Neural cell (in vitro differentiated cells): Measurements from ENCODE around the gene HIBADH. TPM values are rescaled to one million over a fixed set of nuclear protein-coding genes. Genes with fewer than 3 reads are reported as not detected.

Source experiments
- H2AFZ ChIP-seq: fragments of 200-600, 300-800 bp; sonication (generic), shearing (Covaris generic); 2 replicates; pipeline ENCODE4 v1.6.0; 2014; ENCODE audit warnings: low read depth, mild to moderate bottlenecking, antibody characterized with exemption, low read length, moderate library complexity
- H3F3A ChIP-seq: fragments of 200-600 bp; shearing (Covaris generic); 2 replicates; pipeline ENCODE4 v1.6.1; 2016; ENCODE audit warnings: mild to moderate bottlenecking, moderate library complexity, mixed read lengths, antibody characterized with exemption, low read length; ENCODE audit not compliant: insufficient read depth, poor library complexity, severe bottlenecking
- H3K27ac ChIP-seq: fragments of 200-600, 300-800 bp; sonication (generic), shearing (Covaris generic); 2 replicates; pipeline ENCODE4 v1.5.1; 2014; ENCODE audit warnings: mild to moderate bottlenecking, low read length, moderate library complexity
- H3K27me3 ChIP-seq: fragments of 300-800, 200-600 bp; sonication (generic), shearing (Covaris generic); 2 replicates; pipeline ENCODE4 v1.6.0; 2014; ENCODE audit warnings: mild to moderate bottlenecking, low read depth, low read length, moderate library complexity; ENCODE audit not compliant: insufficient read depth
- H3K36me3 ChIP-seq: fragments of 300-800, 200-600 bp; sonication (generic), shearing (Covaris generic); 2 replicates; pipeline ENCODE4 v1.5.1; 2014; ENCODE audit warnings: mild to moderate bottlenecking, antibody characterized with exemption, low read length, moderate library complexity; ENCODE audit not compliant: insufficient read depth
- H3K4me2 ChIP-seq: fragments of 300-800, 200-600 bp; sonication (generic), shearing (Covaris generic); 2 replicates; pipeline ENCODE4 v1.6.0; 2014; ENCODE audit warnings: mild to moderate bottlenecking, low read length
- H3K4me3 ChIP-seq: fragments of 300-800, 200-600 bp; sonication (generic), shearing (Covaris generic); 2 replicates; pipeline ENCODE4 v1.5.1; 2014; ENCODE audit warnings: mild to moderate bottlenecking, low read length, moderate library complexity
- H3K79me2 ChIP-seq: fragments of 200-600 bp; shearing (Covaris generic); replicated peaks from 2 replicates; pipeline ENCODE4 v1.6.0; 2014; ENCODE audit warnings: mild to moderate bottlenecking, low read length, moderate library complexity; ENCODE audit not compliant: insufficient read depth
- H3K9ac ChIP-seq: fragments of 300-800, 200-600 bp; sonication (generic), shearing (Covaris generic); 2 replicates; pipeline ENCODE4 v1.6.1; 2016; ENCODE audit warnings: mild to moderate bottlenecking, low read length, mixed read lengths
- H3K9me2 ChIP-seq: fragments of 200-600 bp; shearing (Covaris generic); 2 replicates; pipeline ENCODE4 v1.6.1; 2016; ENCODE audit warnings: mild to moderate bottlenecking, low read length, mixed read lengths; ENCODE audit not compliant: insufficient read depth
- H3K9me3 ChIP-seq: fragments of 200-600, 300-800 bp; sonication (generic), shearing (Covaris generic); 2 replicates; pipeline ENCODE4 v1.6.1; 2016; ENCODE audit warnings: mild to moderate bottlenecking, mixed run types, low read length, moderate library complexity, mixed read lengths
- H4K20me1 ChIP-seq: fragments of 200-600 bp; shearing (Covaris generic); 2 replicates; pipeline ENCODE4 v1.6.1; 2016; ENCODE audit warnings: mild to moderate bottlenecking, mixed run types; ENCODE audit not compliant: insufficient read depth
- MXI1 ChIP-seq: fragments of 450-650 bp; conservative IDR thresholded peaks from 2 replicates; pipeline ENCODE4 v1.6.1; 2014; ENCODE audit warnings: antibody characterized with exemption, mild to moderate bottlenecking; ENCODE audit not compliant: poor library complexity, severe bottlenecking
- POLR2AphosphoS5 ChIP-seq: IDR thresholded peaks from 2 replicates; pipeline ENCODE4 v1.6.1; 2012
- RAD21 ChIP-seq: fragments of 450-650 bp; conservative IDR thresholded peaks from 2 replicates; pipeline ENCODE4 v1.6.1; 2014; ENCODE audit warnings: antibody characterized with exemption, mild to moderate bottlenecking, moderate library complexity
- SMC3 ChIP-seq: fragments of 450-650 bp; conservative IDR thresholded peaks from 2 replicates; pipeline ENCODE4 v1.6.1; 2014; ENCODE audit warnings: antibody characterized with exemption, mild to moderate bottlenecking, moderate library complexity; ENCODE audit not compliant: poor library complexity
- TAF1 ChIP-seq: IDR thresholded peaks from 2 replicates; pipeline ENCODE4 v1.6.1; 2012; ENCODE audit warnings: low read depth
- polyA plus RNA-seq: library from polyadenylated mRNA; depleted of rRNA; stranded (reverse); fragments of >200 nt; gene quantifications from 2 replicates; pipeline ENCODE4 v1.2.3, GENCODE V29; 2014
- TF ChIP-seq, protein P1 (sequence below): fragments of 450-650 bp; IDR thresholded peaks from 2 replicates; pipeline ENCODE4 v1.5.1; 2014; ENCODE audit warnings: antibody characterized with exemption, mild to moderate bottlenecking, moderate library complexity; ENCODE audit not compliant: poor library complexity, severe bottlenecking
- TF ChIP-seq, protein P2 (sequence below): IDR thresholded peaks from 2 replicates; pipeline ENCODE4 v1.6.1; 2012; ENCODE audit warnings: borderline replicate concordance

HIBADH gene
- polyA plus RNA-seq, 1 donor from 2014 or later: 14.4 TPM

GRCh38 chr7:27709137-27710075 is 46.7 kb upstream of the HIBADH start:
- TF ChIP-seq, protein P1, sequence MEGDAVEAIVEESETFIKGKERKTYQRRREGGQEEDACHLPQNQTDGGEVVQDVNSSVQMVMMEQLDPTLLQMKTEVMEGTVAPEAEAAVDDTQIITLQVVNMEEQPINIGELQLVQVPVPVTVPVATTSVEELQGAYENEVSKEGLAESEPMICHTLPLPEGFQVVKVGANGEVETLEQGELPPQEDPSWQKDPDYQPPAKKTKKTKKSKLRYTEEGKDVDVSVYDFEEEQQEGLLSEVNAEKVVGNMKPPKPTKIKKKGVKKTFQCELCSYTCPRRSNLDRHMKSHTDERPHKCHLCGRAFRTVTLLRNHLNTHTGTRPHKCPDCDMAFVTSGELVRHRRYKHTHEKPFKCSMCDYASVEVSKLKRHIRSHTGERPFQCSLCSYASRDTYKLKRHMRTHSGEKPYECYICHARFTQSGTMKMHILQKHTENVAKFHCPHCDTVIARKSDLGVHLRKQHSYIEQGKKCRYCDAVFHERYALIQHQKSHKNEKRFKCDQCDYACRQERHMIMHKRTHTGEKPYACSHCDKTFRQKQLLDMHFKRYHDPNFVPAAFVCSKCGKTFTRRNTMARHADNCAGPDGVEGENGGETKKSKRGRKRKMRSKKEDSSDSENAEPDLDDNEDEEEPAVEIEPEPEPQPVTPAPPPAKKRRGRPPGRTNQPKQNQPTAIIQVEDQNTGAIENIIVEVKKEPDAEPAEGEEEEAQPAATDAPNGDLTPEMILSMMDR: no peak
- TF ChIP-seq MXI1 (no peak), SMC3 (no peak)
- H3K4me2 ChIP-seq: no peak overlapping the region

DNA sequence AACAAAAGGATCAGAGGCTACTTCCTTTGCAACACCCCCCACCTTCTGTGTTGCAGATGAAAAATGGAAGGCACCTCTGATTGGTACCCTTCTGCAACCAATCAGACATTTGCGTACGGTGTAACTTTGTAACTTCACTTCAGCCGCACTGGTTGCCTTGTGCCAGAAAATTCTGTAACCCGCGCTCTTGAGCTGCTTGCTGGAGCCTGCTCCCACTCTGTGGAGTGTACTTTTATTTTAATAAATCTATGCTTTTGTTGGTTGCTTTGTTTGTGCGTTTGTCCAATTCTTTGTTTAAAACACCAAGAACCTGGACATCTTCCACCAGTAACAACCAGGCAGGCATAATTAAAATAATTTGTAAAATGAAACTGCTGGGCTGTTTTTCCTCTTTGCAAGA is 45.8 kb upstream of the HIBADH start:
- Histone ChIP-seq H2AFZ (no peak overlapping the region), H3K27ac (no peak overlapping the region), H3K9me3 (no peaks in the 10 kb centered on the region)

More at GRCh38 chr7:27709137-27710075, 46.7 kb upstream of the HIBADH start:
- Histone ChIP-seq H3K27ac (no peak overlapping the region), H3K9me2 (no peaks in the 10 kb centered on the region), H4K20me1 (no peaks in the 10 kb centered on the region), H3F3A (no peaks in the 10 kb centered on the region), H2AFZ (no peak overlapping the region), H3K4me3 (no peak overlapping the region), H3K9ac (no peak overlapping the region), H3K27me3 (no peaks in the 10 kb centered on the region), H3K79me2 (no peaks in the 10 kb centered on the region), H3K9me3 (no peaks in the 10 kb centered on the region), H3K36me3 (no peaks in the 10 kb centered on the region)

More for the DNA sequence above, 45.8 kb upstream of the HIBADH start:
- Histone ChIP-seq H3K4me2 (no peak overlapping the region), H3K9me2 (no peaks in the 10 kb centered on the region), H3K4me3 (no peak overlapping the region), H3F3A (no peaks in the 10 kb centered on the region), H3K9ac (no peak overlapping the region), H3K36me3 (no peaks in the 10 kb centered on the region), H3K79me2 (no peaks in the 10 kb centered on the region), H4K20me1 (no peaks in the 10 kb centered on the region), H3K27me3 (no peaks in the 10 kb centered on the region)
- TF ChIP-seq POLR2AphosphoS5 (no peak), TAF1 (no peak), RAD21 (no peak), MXI1 (no peak)
- TF ChIP-seq, protein P2, sequence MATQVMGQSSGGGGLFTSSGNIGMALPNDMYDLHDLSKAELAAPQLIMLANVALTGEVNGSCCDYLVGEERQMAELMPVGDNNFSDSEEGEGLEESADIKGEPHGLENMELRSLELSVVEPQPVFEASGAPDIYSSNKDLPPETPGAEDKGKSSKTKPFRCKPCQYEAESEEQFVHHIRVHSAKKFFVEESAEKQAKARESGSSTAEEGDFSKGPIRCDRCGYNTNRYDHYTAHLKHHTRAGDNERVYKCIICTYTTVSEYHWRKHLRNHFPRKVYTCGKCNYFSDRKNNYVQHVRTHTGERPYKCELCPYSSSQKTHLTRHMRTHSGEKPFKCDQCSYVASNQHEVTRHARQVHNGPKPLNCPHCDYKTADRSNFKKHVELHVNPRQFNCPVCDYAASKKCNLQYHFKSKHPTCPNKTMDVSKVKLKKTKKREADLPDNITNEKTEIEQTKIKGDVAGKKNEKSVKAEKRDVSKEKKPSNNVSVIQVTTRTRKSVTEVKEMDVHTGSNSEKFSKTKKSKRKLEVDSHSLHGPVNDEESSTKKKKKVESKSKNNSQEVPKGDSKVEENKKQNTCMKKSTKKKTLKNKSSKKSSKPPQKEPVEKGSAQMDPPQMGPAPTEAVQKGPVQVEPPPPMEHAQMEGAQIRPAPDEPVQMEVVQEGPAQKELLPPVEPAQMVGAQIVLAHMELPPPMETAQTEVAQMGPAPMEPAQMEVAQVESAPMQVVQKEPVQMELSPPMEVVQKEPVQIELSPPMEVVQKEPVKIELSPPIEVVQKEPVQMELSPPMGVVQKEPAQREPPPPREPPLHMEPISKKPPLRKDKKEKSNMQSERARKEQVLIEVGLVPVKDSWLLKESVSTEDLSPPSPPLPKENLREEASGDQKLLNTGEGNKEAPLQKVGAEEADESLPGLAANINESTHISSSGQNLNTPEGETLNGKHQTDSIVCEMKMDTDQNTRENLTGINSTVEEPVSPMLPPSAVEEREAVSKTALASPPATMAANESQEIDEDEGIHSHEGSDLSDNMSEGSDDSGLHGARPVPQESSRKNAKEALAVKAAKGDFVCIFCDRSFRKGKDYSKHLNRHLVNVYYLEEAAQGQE: no peak
